NCI-H1048 (cell line): ENCODE measurements around the gene PDE1C.

Experiments used
- DNase-seq: peaks from one replicate; lab custom pipeline; 2025; lab: John Stamatoyannopoulos, UW

The PDE1C gene

GRCh38 chr7:32074787-32075585 is 4.8 kb upstream of the PDE1C start:
- no peak for DNase-seq

GRCh38 chr7:32073533-32073932 is 3.3 kb upstream of the PDE1C start:
- DNase-seq = no peak

- no peak for DNase-seq
Measured at GRCh38 chr7:32072397-32072796, 2.2 kb upstream of the PDE1C start.

- DNase-seq = no peak
Measured at GRCh38 chr7:32071466-32072091, 1.4 kb upstream of the PDE1C start.

- DNase-seq = no peak
Measured at GRCh38 chr7:32070051-32070405, 179 bp downstream of the PDE1C start.

GRCh38 chr7:32069116-32069650 is 1.0 kb downstream of the PDE1C start:
- no peak for DNase-seq

- DNase-seq = no peak
Measured at GRCh38 chr7:32068411-32069101, 1.7 kb downstream of the PDE1C start.

GRCh38 chr7:32066441-32066840 is 3.8 kb downstream of the PDE1C start:
- DNase-seq = no peak

GRCh38 chr7:32063614-32064013 is 6.6 kb downstream of the PDE1C start:
- no peak for DNase-seq

GRCh38 chr7:32062150-32062549 is 8.1 kb downstream of the PDE1C start:
- peak; percentile 15 for DNase-seq

GRCh38 chr7:32061346-32061745 is 8.9 kb downstream of the PDE1C start:
- DNase-seq = no peak

GRCh38 chr7:32059289-32060011 is 10.8 kb downstream of the PDE1C start:
- DNase-seq = no peak

GRCh38 chr7:32058002-32058401 is 12.2 kb downstream of the PDE1C start:
- no peak for DNase-seq

GRCh38 chr7:32056767-32057166 is 13.4 kb downstream of the PDE1C start:
- DNase-seq = no peak

- no peak for DNase-seq
Measured at GRCh38 chr7:32053204-32053603, 17.0 kb downstream of the PDE1C start.

GRCh38 chr7:32051128-32051527 is 19.1 kb downstream of the PDE1C start:
- peak; percentile 67 for DNase-seq

- no peak for DNase-seq
Measured at GRCh38 chr7:32049599-32049998, 20.6 kb downstream of the PDE1C start.

- peak; percentile 29 for DNase-seq
Measured at GRCh38 chr7:32048970-32049491, 21.2 kb downstream of the PDE1C start.

- no peak for DNase-seq
Measured at GRCh38 chr7:32047801-32048200, 22.4 kb downstream of the PDE1C start.

GRCh38 chr7:32047075-32047474 is 23.1 kb downstream of the PDE1C start:
- DNase-seq = no peak

- no peak for DNase-seq
Measured at GRCh38 chr7:32045228-32045627, 25.0 kb downstream of the PDE1C start.

GRCh38 chr7:32044739-32045138 is 25.5 kb downstream of the PDE1C start:
- no peak for DNase-seq
